Testis (tissue), 3 donors: Measurements from ENCODE around the gene FGF3. TPM values are rescaled to one million over a fixed set of nuclear protein-coding genes. Genes with fewer than 3 reads are reported as not detected.

Experiments
- DNase-seq: peaks from one replicate; pipeline ENCODE4 v3.0.0-alpha.2; 2019
- H3K27ac ChIP-seq, 2 donors: fragments of 200-600 bp; sonication (generic); one replicate each; pipeline ENCODE4 v1.5.1; 2019
- H3K27me3 ChIP-seq: fragments of 200-600 bp; sonication (generic); one replicate; pipeline ENCODE4 v1.5.1; 2019
- H3K36me3 ChIP-seq: fragments of 200-600 bp; sonication (generic); one replicate; pipeline ENCODE4 v1.5.1; 2017; ENCODE audit warnings: low read depth; ENCODE audit errors: missing control alignments
- H3K4me1 ChIP-seq: fragments of 200-600 bp; sonication (generic); one replicate; pipeline ENCODE4 v1.5.1; 2019
- H3K4me3 ChIP-seq, 2 donors: fragments of 200-600 bp; sonication (generic); one replicate each; pipeline ENCODE4 v1.5.1; 2017 to 2019
- H3K9me3 ChIP-seq: fragments of 200-600 bp; sonication (generic); one replicate; pipeline ENCODE4 v1.5.1; 2017
- POLR2A ChIP-seq: fragments of 450-650 bp; IDR thresholded peaks from one replicate; pipeline ENCODE4 v1.6.1; 2017; ENCODE audit warnings: antibody characterized with exemption, mild to moderate bottlenecking, moderate library complexity
- WGBS, 2 donors: methylation state at CpG; one replicate each; pipeline ENCODE4 v1.1.5; 2018; 5-methylcytosine and 5-hydroxymethylcytosine counted together
- intact Hi-C: fragments of 100-400 bp; cut with DNase I; formaldehyde crosslinking; loops from one replicate; pipeline ENCODE4 v1.15.1; 2023; ENCODE audit warnings: low total_unique reads
- polyA plus RNA-seq: library from polyadenylated mRNA; stranded (reverse); fragments of 350-450 nt; fragmentation: Illumina TruSeq; extraction: RNeasy Lipid Tissue Mini Kit (QIAGEN cat#74804); gene quantifications from one replicate; pipeline ENCODE4 v1.2.3, GENCODE V29; 2014; ENCODE audit warnings: low read depth, low replicate concordance; ENCODE audit not compliant: insufficient read depth
- total RNA-seq, 2 donors: library from RNA; depleted of rRNA; stranded (reverse); fragments of >200 nt; gene quantifications; one replicate each; pipeline ENCODE4 v1.2.3, GENCODE V29; 2016
- TF ChIP-seq, protein P1 (sequence below), 3 experiments: fragments of 450-650 bp in 2 of 3; fragments of 200-600 bp in 1 of 3; sonication (generic) in 1 of 3; IDR thresholded peaks; one replicate each; pipeline ENCODE4 v1.5.1; 2016 to 2019; ENCODE audit warnings: antibody characterized with exemption in 3 of 3, mild to moderate bottlenecking in 2 of 3, moderate library complexity in 1 of 3

FGF3 gene
- total and polyA plus RNA-seq, 3 donors from 2014 or later = 0.50 TPM; not detected in 2

DNA sequence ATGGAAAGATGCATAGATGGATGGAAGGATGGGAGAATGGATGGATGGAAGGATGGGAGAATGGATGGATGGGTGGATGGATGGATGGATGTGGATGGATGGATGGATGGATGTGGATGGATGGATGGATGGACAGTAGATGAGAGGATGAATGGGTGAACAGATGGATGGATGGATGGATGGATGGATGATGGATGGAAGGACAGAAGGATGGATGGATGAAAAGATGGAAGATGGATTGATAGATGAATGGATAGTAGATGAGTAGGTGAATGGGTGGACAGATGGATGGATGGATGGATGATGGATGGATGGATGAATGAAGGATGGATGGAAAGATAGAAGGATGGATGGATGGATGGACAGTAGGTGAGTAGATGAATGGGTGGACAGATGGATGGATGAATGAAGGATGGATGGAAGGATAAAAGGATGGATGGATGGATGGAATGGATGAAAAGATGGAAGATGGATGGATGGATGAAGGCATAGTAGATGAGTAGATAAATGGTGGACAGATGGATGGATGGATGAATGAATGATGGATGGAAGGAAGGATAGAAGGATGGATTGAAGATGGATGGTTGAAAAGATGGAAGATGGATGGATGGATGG lies 15.5 kb downstream of the FGF3 start:
- H3K9me3 ChIP-seq = no peaks in the 10 kb centered on the region
- no peaks in the 10 kb centered on the region for H3K4me1 ChIP-seq
- H3K27ac ChIP-seq = no peak overlapping the region
- intact Hi-C loops = no loop called here
- no peak for DNase-seq
- no peak overlapping the region for H3K4me3 ChIP-seq
- no peak for TF ChIP-seq POLR2A
- TF ChIP-seq, protein P1, sequence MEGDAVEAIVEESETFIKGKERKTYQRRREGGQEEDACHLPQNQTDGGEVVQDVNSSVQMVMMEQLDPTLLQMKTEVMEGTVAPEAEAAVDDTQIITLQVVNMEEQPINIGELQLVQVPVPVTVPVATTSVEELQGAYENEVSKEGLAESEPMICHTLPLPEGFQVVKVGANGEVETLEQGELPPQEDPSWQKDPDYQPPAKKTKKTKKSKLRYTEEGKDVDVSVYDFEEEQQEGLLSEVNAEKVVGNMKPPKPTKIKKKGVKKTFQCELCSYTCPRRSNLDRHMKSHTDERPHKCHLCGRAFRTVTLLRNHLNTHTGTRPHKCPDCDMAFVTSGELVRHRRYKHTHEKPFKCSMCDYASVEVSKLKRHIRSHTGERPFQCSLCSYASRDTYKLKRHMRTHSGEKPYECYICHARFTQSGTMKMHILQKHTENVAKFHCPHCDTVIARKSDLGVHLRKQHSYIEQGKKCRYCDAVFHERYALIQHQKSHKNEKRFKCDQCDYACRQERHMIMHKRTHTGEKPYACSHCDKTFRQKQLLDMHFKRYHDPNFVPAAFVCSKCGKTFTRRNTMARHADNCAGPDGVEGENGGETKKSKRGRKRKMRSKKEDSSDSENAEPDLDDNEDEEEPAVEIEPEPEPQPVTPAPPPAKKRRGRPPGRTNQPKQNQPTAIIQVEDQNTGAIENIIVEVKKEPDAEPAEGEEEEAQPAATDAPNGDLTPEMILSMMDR (IDR thresholded peaks at IDR 0.05) = no peak
- H3K36me3 ChIP-seq = no peaks in the 10 kb centered on the region
- no peaks in the 10 kb centered on the region for H3K27me3 ChIP-seq

DNA sequence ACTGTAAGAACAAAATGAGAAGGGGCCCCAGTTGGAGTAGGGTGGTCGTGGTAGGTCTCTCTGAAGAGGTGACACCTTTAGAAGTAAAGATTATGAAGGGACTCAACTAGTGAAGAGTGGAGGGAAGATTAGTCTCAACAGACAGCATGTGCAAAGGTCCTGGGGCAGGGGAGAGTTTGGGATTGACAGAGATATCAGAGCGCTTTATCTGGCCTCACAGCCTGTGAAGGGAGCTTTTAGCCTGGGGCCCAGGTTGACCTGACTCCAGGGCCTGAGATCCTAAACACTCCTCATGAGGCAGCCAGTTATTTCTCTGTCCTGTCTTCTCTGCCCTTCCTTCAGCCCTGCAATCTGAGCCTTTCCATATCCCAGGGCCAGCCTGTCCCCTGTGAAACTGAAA lies 16.2 kb downstream of the FGF3 start:
- WGBS, 2 donors = 92% methylated on average over 2 of the region's 2 CpGs

DNA sequence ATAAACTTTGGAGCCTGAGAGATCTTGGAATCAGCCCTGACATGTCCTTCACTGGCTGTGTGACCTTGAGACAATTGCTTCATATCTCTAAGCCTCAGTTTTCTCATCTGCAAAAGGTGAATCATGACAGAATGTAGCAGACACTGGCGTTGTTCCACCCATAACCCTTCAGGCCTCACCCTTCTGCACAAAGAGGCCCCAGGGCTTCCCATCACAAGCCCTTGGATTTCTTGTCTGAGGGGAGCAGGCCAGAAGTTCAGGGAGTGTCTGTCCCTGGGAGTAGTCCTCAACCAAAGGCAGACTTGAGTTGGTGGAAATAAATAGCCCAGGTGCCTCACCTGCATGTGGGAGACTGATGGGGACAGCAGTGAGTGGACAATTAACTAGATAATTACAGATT lies 16.6 kb downstream of the FGF3 start:
- 57% methylated on average over 1 of the region's 1 CpG; no CpG with 5 or more reads in 1 of the 2 donors for WGBS, 2 donors
- Histone ChIP-seq H3K27me3 (no peaks in the 10 kb centered on the region), H3K4me3 (no peak overlapping the region), H3K9me3 (no peaks in the 10 kb centered on the region), H3K36me3 (no peaks in the 10 kb centered on the region), H3K27ac (no peak overlapping the region), H3K4me1 (no peaks in the 10 kb centered on the region)
- TF ChIP-seq POLR2A = no peak
- TF ChIP-seq, protein P1 (IDR thresholded peaks at IDR 0.05) = no peak
- intact Hi-C loops = no loop called here
- no peak for DNase-seq

More for the DNA sequence above, 16.2 kb downstream of the FGF3 start:
- Histone ChIP-seq H3K4me1 (no peaks in the 10 kb centered on the region), H3K27ac (no peak overlapping the region), H3K9me3 (no peaks in the 10 kb centered on the region), H3K27me3 (no peaks in the 10 kb centered on the region), H3K4me3 (no peak overlapping the region), H3K36me3 (no peaks in the 10 kb centered on the region)
- DNase-seq = no peak
- TF ChIP-seq POLR2A = no peak
- TF ChIP-seq, protein P1 (IDR thresholded peaks at IDR 0.05) = no peak
- intact Hi-C loops = no loop called here

DNA sequence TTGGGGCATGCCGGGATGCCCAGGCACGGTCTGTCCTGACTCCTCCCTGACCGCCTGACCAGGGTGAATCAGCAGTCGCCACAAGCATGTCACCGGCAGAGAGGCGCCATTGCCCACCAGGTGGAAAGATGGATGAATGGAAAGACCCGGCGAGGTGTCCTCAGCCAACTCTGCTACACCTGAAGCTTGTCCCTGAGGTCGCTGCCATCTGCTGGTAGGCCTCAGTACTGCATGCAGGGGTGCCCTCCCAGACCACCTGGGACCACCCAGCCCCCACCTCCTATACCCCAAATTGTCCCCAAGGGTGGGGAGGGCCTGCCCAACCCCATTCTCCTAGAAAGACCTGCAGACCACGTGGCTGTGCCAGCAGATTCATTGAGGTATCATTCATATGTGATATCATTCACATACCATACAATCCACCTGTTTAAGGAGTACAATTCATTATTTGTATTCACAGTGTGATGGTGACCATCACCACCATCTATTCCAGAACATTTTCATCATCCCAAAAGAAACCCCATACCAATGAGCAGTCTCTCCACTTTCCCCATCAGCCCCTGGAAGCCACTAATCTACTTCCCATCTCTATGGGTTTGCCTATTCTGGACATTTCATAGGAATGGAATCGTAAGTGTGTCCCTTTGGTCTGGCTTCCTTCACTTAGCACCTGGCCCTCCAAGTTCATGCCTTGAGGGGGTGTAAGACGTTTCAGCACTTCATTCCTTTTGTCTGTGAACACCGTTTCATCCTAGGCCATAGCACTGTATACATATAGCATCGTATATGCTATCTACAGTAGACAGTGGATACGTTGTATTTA lies 17.5 kb downstream of the FGF3 start:
- Histone ChIP-seq H3K27me3 (no peaks in the 10 kb centered on the region), H3K9me3 (no peaks in the 10 kb centered on the region), H3K4me3 (no peak overlapping the region), H3K4me1 (no peaks in the 10 kb centered on the region), H3K36me3 (no peaks in the 10 kb centered on the region), H3K27ac (no peak overlapping the region)
- intact Hi-C loops = no loop called here
- peak; percentile 63 for DNase-seq
- no peak for TF ChIP-seq POLR2A
- TF ChIP-seq, protein P1 (IDR thresholded peaks at IDR 0.05) = peak in 2 of 3 experiments; percentile 41 to 71
- WGBS, 2 donors = 46 to 68% methylated on average over 9 to 15 of the region's 15 CpGs
